Heart left ventricle (tissue), 16 donors: Measurements from ENCODE around the gene PKIB. TPM values are rescaled to one million over a fixed set of nuclear protein-coding genes. Genes with fewer than 3 reads are reported as not detected.

Experiments
- ATAC-seq, 4 donors: fragments of 200-7000 bp; cut with Tn5 transposase; one replicate each; pipeline ENCODE4 v1.9.1; 2020 to 2022; ENCODE audit warnings: moderate library complexity in 4 of 4, mild to moderate bottlenecking in 3 of 4, moderate number of reproducible peaks in 1 of 4
- DNase-seq, 5 donors: peaks; one replicate each; pipeline ENCODE4 v3.0.0-alpha.2; 2020
- H3K27ac ChIP-seq, 12 donors: fragments of 200-600 bp; sonication (generic) in 4 of 12; one replicate each; pipeline versions ENCODE4 v1.5.0 to v1.8.0; 2016 to 2022; ENCODE audit warnings: mild to moderate bottlenecking in 2 of 12
- H3K27me3 ChIP-seq, 9 donors: fragments of 200-600 bp; sonication (generic) in 2 of 9; one replicate each; pipeline versions ENCODE4 v1.5.1 to v1.8.0; 2016 to 2022; ENCODE audit warnings: mild to moderate bottlenecking in 3 of 9
- H3K36me3 ChIP-seq, 9 donors: fragments of 200-600 bp; sonication (generic) in 2 of 9; one replicate each; pipeline versions ENCODE4 v1.5.0 to v1.8.0; 2018 to 2022; ENCODE audit warnings: mild to moderate bottlenecking in 2 of 9
- H3K4me1 ChIP-seq, 12 donors: fragments of 200-600 bp; sonication (generic) in 4 of 12; one replicate each; pipeline versions ENCODE4 v1.5.0 to v1.8.0; 2016 to 2022; ENCODE audit warnings: mild to moderate bottlenecking in 3 of 12
- H3K4me3 ChIP-seq, 12 donors: fragments of 200-600 bp; sonication (generic) in 4 of 12; one replicate each; pipeline versions ENCODE4 v1.5.0 to v1.8.0; 2017 to 2022; ENCODE audit warnings: mild to moderate bottlenecking in 9 of 12, moderate library complexity in 4 of 12
- H3K9me3 ChIP-seq, 12 donors: fragments of 200-600 bp; sonication (generic) in 4 of 12; one replicate each; pipeline versions ENCODE4 v1.5.0 to v1.8.0; 2016 to 2022; ENCODE audit warnings: mild to moderate bottlenecking in 1 of 12
- POLR2A ChIP-seq, 2 donors: fragments of 450-650 bp; IDR thresholded peaks; one replicate each; pipeline ENCODE4 v1.6.1; 2017; ENCODE audit warnings: antibody characterized with exemption in 2 of 2, mild to moderate bottlenecking in 2 of 2, moderate library complexity in 2 of 2
- WGBS, 4 donors: extraction: QIAGEN DNeasy Blood & Tissue Kit in 2 of 4; methylation state at CpG; one replicate each; pipeline versions ENCODE4 v1.1.5 to v1.1.7; 2013 to 2018; 5-methylcytosine and 5-hydroxymethylcytosine counted together
- intact Hi-C, 10 donors: fragments of 100-400 bp; cut with DNase I; formaldehyde crosslinking; loops; one replicate each; pipeline versions ENCODE4 v1.11.1 to v1.14.2; 2022
- long read RNA-seq, 3 donors: library from polyadenylated mRNA; unstranded; transcript quantifications; one replicate each; pipeline ENCODE4 v2.0.0, GENCODE V29; 2020 to 2021
- polyA plus RNA-seq, 2 donors: library from polyadenylated mRNA; stranded (reverse); fragments of 200-250 nt; gene quantifications; one replicate each; pipeline ENCODE4 v1.2.3, GENCODE V29; 2013
- total RNA-seq, 9 donors: library from RNA; depleted of rRNA in 2 of 9; stranded (reverse); fragments of >200 nt in 2 of 9; fragmentation: NEBNext Ultra II Directional in 3 of 9; extraction: Animal tissue kit (Norgen Biotek cat#: 25700) in 3 of 9; gene quantifications; one replicate each; pipeline versions ENCODE4 v1.1.0 to v1.2.4, GENCODE V29; 2016 to 2023
- TF ChIP-seq, protein P1 (sequence below), 12 donors: fragments of 200-600 bp; sonication (generic) in 4 of 12; IDR thresholded peaks; one replicate each; pipeline versions ENCODE4 v1.5.0 to v1.8.0; 2018 to 2022; ENCODE audit warnings: antibody characterized with exemption in 12 of 12, mild to moderate bottlenecking in 5 of 12
- donor health status: ischemic (EF 13 %, LVEDD 7.1; RV severe dilation, severe dysfunction).
- donor health status: healthy with polysubstance abuse.
- donor health status: DM: no; HTN: yes; CAD: no.
- donor health status: DM: no; HTN: no; CAD: no.
- donor health status: ischemic (EF 25% LVEDD 6.9; RV normal size, moderate dysfunction).
- donor health status: ischemic (EF 25% LVEDD 5.7; RV mildly dilated, moderate dysfunction).
- donor health status: healthy.
- donor health status: DM: yes; HTN: yes; CAD: no.
- donor health status: ischemic (EF 35%, LVEDD 5.7; RV mildly dilated, moderate dysfunction).
- donor health status: nonischemic (EF 11% LVEDD 7.7; RV severe dilation, severe dysfunction).
- donor health status: DM: yes; HTN: yes; CAD: no.
- donor health status: PGD.
- donor health status: ischemic (EF 29% LVEDD 5.4; RV normal size, mild dysfunction).
- donor health status: nonischemic (EF 23%, LVEDD 6.1; RV moderate dilation, normal function).

The PKIB gene, protein sequence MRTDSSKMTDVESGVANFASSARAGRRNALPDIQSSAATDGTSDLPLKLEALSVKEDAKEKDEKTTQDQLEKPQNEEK
- total RNA-seq (under 1 TPM in 5 of 9 donors, not detected in 4; 0.27 to 0.96 (median 0.46) TPM), polyA plus RNA-seq (under 1 TPM; 0.50 to 0.72 TPM)
- long read RNA-seq, donor 1 = 0 reads
- long read RNA-seq, donor 2 = 0 reads
- long read RNA-seq, donor 3, partial matches to known transcripts = 0 of 1 reads
- long read RNA-seq, donor 3, other reads (novel, unspliced or antisense) = 0 of 1 reads

DNA sequence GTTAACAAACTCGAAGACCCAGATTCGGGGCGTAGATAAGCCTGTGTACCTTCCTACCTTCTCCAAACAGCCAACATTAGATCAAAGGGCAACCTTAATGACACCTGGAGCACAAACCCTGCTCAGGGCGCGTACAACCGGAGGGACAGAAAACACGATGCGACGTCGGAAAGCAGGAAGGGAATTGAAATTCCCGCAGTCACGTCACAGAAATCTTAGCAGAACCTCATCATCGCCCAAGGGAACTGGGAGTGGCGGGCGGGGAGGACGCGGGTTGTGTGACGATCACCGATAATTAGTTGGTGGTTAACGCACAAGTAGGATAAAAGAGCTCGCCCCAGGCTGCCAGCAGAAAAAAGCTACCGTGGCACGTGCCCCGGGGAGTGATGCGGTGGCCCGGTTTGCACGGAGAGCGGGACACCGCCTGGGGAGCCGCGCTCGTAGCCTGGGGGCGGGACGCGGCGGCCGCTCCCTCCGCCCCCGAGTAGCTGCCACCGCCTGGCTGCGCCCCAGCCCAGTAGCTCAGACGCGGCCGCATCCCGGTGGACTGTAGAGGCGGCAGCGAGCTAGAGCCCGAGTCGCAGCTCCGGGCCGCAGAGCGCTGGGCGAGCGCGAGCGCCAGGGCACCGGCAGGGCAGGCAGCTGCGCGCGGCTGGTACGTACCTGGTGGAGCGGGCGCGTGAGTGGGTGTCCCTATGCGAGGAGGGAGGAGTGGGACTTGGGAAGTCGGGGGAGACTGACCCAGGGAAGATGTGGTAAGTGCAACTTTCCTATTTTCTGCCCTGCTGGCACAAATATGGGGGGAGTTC is at the start of gene PKIB:
Gene PKIB (plus strand): TSS at position 525 of the 809 bp plus-strand sequence. CDS start 107,390 bp downstream, outside the sequence.
- Histone ChIP-seq H3K27me3 (peaks cover 0 to 40% (median 13%) of the 10 kb centered on the region in 9 donors), H3K36me3 (no peaks in the 10 kb centered on the region), H3K9me3 (no peaks in the 10 kb centered on the region), H3K4me1 (peaks cover 3 to 21% (median 11%) of the 10 kb centered on the region in 12 donors), H3K4me3 (peak within 1 kb of the TSS; percentile 30 to 66 (median 54)), H3K27ac (no peak within 1 kb of the TSS)
- TF ChIP-seq, protein P1, sequence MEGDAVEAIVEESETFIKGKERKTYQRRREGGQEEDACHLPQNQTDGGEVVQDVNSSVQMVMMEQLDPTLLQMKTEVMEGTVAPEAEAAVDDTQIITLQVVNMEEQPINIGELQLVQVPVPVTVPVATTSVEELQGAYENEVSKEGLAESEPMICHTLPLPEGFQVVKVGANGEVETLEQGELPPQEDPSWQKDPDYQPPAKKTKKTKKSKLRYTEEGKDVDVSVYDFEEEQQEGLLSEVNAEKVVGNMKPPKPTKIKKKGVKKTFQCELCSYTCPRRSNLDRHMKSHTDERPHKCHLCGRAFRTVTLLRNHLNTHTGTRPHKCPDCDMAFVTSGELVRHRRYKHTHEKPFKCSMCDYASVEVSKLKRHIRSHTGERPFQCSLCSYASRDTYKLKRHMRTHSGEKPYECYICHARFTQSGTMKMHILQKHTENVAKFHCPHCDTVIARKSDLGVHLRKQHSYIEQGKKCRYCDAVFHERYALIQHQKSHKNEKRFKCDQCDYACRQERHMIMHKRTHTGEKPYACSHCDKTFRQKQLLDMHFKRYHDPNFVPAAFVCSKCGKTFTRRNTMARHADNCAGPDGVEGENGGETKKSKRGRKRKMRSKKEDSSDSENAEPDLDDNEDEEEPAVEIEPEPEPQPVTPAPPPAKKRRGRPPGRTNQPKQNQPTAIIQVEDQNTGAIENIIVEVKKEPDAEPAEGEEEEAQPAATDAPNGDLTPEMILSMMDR (IDR thresholded peaks at IDR 0.05) = peak in 7 of 12 donors; percentile 3 to 40 (median 23)
- no peak for TF ChIP-seq POLR2A (IDR thresholded peaks at IDR 0.05)
- intact Hi-C loops = no loop called here
- ATAC-seq (peak; percentile 82 to 99 (median 98)), DNase-seq (peak; percentile 50 to 83 (median 59))
- 2 to 5% (median 3%) methylated on average over 28 to 66 of the region's 66 CpGs for WGBS, 4 donors

DNA sequence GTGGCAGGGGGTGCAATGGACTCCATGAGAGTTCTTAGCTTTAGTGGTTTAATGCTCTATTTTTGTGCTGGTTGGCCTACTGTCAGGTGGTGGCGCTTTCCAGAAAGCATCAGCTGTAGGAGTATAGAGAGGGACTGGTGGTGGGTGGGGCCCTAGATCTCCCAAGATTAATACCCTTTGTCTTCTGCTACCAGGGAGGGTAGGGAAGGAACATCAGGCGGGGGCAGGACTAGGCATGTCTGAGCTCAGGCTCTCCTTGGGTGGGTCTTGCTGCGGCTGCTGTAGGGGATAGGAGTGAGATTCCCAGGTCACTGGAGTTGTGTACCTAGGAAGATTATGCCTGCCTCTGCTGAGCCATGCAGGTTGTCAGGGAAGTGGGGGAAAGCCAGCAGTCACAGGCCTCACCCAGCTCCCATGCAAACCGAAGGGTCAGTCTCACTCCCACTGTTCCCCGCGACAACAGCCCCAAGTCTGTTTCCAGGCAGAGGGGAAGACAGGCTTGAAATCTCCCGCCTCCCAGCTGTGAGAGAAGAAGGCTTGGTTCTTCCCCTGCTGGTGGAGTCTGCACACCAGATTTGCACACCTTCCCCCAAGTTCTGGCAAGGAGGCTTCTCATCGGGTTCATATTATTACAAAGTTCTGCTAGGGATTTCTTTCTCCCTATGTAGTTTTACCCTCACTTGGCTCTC is 46.7 kb upstream of the PKIB start:
- peaks cover 0 to 26% (median 0%) of the 10 kb centered on the region in 12 donors for H3K9me3 ChIP-seq
- intact Hi-C loops = no loop called here
- 84 to 93% (median 90%) methylated on average over 6 to 8 of the region's 8 CpGs for WGBS, 4 donors
- no peak for DNase-seq
- no peaks in the 10 kb centered on the region for H3K36me3 ChIP-seq
- TF ChIP-seq, protein P1 (IDR thresholded peaks at IDR 0.05) = no peak
- no peak for TF ChIP-seq POLR2A (IDR thresholded peaks at IDR 0.05)
- no peak overlapping the region for H3K4me3 ChIP-seq
- H3K27me3 ChIP-seq = peaks cover 0 to 6% (median 0%) of the 10 kb centered on the region in 9 donors
- no peak for ATAC-seq
- H3K4me1 ChIP-seq = no peaks in the 10 kb centered on the region
- no peak overlapping the region for H3K27ac ChIP-seq

DNA sequence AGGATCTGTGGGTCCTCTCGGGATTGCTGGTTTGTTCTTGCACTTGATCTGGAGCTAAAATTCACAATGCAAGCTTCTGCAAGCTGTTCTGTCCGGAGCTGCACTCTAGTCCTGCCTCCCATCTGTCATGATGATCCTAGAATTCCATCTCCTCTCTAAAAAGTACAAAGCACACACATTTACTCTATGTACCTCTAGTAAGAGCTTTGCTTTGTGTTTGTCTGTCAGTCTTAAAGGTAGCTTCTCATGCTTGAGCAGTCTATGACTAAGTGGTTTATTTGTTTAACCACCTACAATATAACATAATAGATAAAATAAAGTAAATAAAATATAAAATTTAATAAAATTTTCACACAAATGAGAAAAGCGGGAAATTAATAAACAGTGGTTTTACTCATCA is 46.0 kb upstream of the PKIB start:
- ATAC-seq (no peak), DNase-seq (no peak)
- H3K27ac ChIP-seq = no peak overlapping the region
- H3K27me3 ChIP-seq = peaks cover 0 to 6% (median 0%) of the 10 kb centered on the region in 9 donors
- TF ChIP-seq, protein P1 (IDR thresholded peaks at IDR 0.05) = no peak
- no peak for TF ChIP-seq POLR2A (IDR thresholded peaks at IDR 0.05)
- WGBS, 4 donors = 79 to 89% (median 84%) methylated on average over 2 to 3 of the region's 3 CpGs
- intact Hi-C loops = no loop called here
- H3K4me3 ChIP-seq = no peak overlapping the region
- no peaks in the 10 kb centered on the region for H3K4me1 ChIP-seq
- H3K9me3 ChIP-seq = peaks cover 0 to 18% (median 0%) of the 10 kb centered on the region in 12 donors
- no peaks in the 10 kb centered on the region for H3K36me3 ChIP-seq

DNA sequence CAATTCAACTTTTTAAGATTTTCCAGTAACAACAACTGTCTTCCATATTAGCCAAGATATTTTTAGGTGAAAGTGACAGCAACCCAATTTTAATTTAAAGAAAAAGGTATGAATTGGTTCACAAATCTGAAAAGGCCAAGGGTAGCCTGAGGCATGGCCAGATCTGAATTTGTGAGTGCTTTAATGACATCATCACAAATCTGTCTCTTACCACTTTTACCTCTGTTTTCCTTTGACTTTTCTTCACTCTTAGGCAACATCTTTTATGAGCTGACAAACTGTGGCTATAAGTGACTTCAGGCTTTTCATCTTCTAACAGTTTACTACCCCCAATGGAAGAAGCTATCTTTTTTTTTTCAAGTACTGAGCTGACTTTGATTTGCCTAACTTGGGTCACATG is 44.5 kb upstream of the PKIB start:
- peaks cover 0 to 6% (median 0%) of the 10 kb centered on the region in 9 donors for H3K27me3 ChIP-seq
- ATAC-seq = no peak
- no peak overlapping the region for H3K4me3 ChIP-seq
- no peaks in the 10 kb centered on the region for H3K36me3 ChIP-seq
- intact Hi-C loops = no loop called here
- no peaks in the 10 kb centered on the region for H3K4me1 ChIP-seq
- no peak overlapping the region for H3K27ac ChIP-seq
- H3K9me3 ChIP-seq = peaks cover 0 to 18% (median 1%) of the 10 kb centered on the region in 12 donors
- DNase-seq = no peak
- TF ChIP-seq, protein P1 (IDR thresholded peaks at IDR 0.05) = no peak
- TF ChIP-seq POLR2A (IDR thresholded peaks at IDR 0.05) = no peak
